Fibroblast of villous mesenchyme (primary cell): ENCODE data around the gene SDR42E2. TPM values are rescaled to one million over a fixed set of nuclear protein-coding genes. Genes with fewer than 3 reads are reported as not detected.
"Not testable (repeated sequence)": the region's sequence is repeated elsewhere in the genome, so short reads cannot be mapped to it uniquely, and the experiment has no call there.

Experiments
- DNase-seq: peaks from one replicate; pipeline ENCODE4 v3.0.0-alpha.2; 2010; ENCODE audit warnings: low read depth
- H3K4me3 ChIP-seq: 2 replicates; pipeline ENCODE4 v1.5.1; 2011; ENCODE audit warnings: low read depth, mild to moderate bottlenecking, low read length
- total RNA-seq: library from RNA; depleted of rRNA; stranded (reverse); fragments of >200 nt; gene quantifications from 2 replicates; pipeline ENCODE4 v1.2.3, GENCODE V29; 2012
- TF ChIP-seq, protein P1 (sequence below): IDR thresholded peaks from 2 replicates; pipeline ENCODE4 v1.5.1; 2012; ENCODE audit warnings: low read depth, mild to moderate bottlenecking, low read length; ENCODE audit not compliant: insufficient read depth

SDR42E2 gene
- total RNA-seq, 1 donor = not detected

GRCh38 chr16:22195695-22196558, 33.6 kb downstream of the SDR42E2 start:
- TF ChIP-seq, protein P1, sequence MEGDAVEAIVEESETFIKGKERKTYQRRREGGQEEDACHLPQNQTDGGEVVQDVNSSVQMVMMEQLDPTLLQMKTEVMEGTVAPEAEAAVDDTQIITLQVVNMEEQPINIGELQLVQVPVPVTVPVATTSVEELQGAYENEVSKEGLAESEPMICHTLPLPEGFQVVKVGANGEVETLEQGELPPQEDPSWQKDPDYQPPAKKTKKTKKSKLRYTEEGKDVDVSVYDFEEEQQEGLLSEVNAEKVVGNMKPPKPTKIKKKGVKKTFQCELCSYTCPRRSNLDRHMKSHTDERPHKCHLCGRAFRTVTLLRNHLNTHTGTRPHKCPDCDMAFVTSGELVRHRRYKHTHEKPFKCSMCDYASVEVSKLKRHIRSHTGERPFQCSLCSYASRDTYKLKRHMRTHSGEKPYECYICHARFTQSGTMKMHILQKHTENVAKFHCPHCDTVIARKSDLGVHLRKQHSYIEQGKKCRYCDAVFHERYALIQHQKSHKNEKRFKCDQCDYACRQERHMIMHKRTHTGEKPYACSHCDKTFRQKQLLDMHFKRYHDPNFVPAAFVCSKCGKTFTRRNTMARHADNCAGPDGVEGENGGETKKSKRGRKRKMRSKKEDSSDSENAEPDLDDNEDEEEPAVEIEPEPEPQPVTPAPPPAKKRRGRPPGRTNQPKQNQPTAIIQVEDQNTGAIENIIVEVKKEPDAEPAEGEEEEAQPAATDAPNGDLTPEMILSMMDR = peak; percentile 89
- peak overlapping the region; percentile 68 for H3K4me3 ChIP-seq
- peak; percentile 92 for DNase-seq

DNA sequence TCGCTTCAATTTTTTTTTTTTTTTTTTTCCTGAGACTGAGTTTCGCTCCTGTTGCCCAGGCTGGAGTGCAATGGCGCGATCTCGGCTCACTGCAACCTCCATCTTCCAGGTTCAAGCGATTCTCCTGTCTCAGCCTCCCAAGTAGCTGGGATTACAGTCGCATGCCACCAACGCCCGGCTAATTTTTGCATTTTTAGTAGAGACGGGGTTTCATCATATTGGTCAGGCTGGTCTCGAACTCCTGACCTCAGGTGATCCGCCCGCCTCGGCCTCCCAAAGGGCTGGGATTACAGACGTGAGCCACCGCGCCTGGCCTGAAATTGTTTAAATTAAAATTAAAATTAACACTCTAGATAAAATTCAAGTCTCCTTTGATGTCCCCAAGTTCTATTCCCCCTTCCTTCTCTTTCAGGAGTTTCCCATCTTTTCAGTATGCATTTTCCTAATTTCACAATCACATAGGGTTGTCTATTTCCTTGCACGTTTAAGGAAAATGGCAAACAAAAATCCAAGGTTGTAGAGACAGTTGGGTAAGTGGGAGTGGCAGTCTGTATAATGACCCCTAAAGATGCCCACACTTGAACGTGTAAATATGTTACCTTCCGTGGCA, 34.4 kb downstream of the SDR42E2 start:
- not testable (repeated sequence) for DNase-seq
- H3K4me3 ChIP-seq = peak overlapping the region; percentile 68

- TF ChIP-seq, protein P1 = peak; percentile 1
- no peak overlapping the region for H3K4me3 ChIP-seq
- DNase-seq = no peak
These were observed 36.4 kb downstream of the SDR42E2 start for GRCh38 chr16:22198547-22199293.

DNA sequence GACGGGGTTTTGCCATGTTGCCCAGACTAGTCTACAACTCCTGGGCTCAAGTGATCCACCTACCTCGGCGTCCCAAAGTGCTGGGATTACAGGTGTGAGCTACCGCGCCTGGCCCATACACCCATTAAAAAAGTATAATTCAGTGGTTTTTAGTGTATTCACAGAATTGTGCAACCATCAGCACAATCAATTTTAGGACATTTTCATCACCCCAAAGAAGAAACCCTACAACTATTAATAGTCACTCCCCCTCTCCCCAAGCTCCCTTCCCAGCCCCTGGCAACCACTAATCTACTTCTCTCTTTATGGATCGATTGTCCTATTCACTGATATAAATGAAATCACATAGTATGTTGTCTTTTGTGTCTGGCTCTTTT, 39.9 kb downstream of the SDR42E2 start:
- TF ChIP-seq, protein P1 = no peak
- H3K4me3 ChIP-seq = no peak overlapping the region
- DNase-seq = no peak

GRCh38 chr16:22203091-22203490, 40.8 kb downstream of the SDR42E2 start:
- DNase-seq = no peak
- TF ChIP-seq, protein P1 = no peak

DNA sequence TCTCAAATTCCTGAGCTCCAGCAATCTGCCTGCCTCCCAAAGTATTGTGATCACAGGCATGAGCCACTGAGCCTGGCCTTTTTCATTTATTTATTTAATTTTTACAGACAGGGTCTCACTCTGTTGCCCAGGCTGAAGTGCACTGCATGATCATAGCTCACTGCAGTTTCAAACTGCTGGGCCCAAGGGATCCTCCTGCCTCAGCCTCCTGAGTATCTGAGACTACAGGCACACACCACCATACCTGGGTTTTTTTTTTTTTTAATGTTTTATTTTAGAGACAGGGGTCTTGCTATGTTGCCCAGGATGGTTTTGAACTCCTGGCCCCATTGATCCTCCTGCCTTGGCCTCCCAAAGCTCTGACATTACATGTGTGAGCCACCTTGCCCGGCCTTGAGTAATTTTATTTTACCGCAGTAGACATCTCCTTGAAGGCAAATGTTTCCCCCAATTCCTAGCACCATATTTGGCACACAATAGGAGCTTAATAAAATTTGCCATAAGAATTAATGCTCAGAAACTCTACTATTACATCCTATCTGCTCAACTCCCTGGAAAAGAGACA, 41.9 kb downstream of the SDR42E2 start:
- DNase-seq = no peak
- H3K4me3 ChIP-seq = no peak overlapping the region
- TF ChIP-seq, protein P1 = no peak

More at GRCh38 chr16:22203091-22203490, 40.8 kb downstream of the SDR42E2 start:
- H3K4me3 ChIP-seq = no peak overlapping the region
